ENCODE measurements around the gene RABGAP1.

- TF ChIP-seq CTCF (IDR thresholded peaks at IDR 0.05), result no peak
- TF ChIP-seq REST (IDR thresholded peaks at IDR 0.05; ENCODE audit: low read depth, low read length), result no peak
- TF ChIP-seq YY1 (IDR thresholded peaks at IDR 0.05; ENCODE audit: low read depth), result no peak
- TF ChIP-seq RFX5 (IDR thresholded peaks at IDR 0.05; ENCODE audit: low read length), result no peak
Observed at GRCh38 chr9:123085916-123086315, 145.1 kb downstream of the RABGAP1 start.
